Measurements from ENCODE around the gene GLB1L.
A peak's percentile ranks its signal among the peaks of the same experiment; 100 is the strongest.
"Not testable (repeated sequence)": the region's sequence is repeated elsewhere in the genome, so short reads cannot be mapped to it uniquely, and the experiment has no call there.

The GLB1L gene

GRCh38 chr2:219245148-219245898, at the start of gene GLB1L, which contains the start of gene STK16:
TSS of gene GLB1L (minus strand) at chr2:219245444. CDS start at chr2:219243573, 1,871 bp downstream.
TSS of gene STK16 (plus strand) at chr2:219245479. CDS start at chr2:219246000, 521 bp downstream.
- peak; percentile 92 for DNase-seq

DNA sequence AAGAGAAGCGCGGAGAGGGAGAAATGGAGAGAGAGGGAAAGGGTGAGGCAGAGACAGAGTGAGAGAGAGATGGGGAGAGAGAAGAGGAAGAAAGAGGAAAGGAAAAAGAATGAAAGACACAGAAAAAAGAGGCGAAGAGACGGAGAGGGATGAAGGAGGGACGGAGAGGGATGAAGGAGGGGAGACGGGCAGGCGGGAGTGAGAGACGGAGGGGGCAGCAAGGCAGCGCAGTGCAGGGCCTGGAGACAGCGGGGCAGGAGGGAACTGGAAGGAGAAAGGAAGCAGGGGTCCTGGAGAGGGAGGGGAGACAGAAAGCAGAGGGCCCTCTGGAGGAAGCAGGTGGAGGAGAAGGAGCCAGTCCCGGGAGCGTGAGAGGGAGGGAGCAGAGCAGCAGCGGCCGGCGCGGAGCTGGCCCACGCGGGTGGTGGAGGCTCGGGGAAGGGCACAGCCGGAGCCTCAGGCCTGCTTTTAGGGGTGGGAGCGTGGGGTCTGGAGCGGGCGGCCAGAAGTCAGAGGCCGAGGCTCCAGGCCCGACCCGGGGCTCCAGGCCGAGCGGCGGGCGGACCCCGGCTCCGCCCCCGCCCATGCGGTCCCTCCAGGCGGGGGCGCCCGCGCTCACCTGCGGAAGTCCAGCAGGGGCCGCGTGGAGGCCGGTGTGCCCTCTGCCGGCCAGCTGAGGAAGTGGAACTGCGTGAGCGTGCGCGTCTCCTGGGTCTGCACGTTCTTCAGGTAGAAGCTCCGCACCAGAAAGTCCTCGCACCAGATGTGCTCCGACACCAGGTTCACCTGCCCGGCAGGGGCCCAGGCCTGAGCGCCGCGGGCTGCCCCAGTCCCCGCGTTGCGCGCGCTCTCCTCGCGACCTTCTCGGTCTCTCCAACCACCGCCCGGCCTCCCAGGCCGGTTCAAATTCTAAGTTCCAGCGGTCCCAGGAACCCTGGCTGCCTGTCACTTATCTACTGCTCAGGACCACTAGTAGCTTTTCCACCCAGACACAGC, 49.4 kb upstream of the GLB1L start:
- DNase-seq: peak; percentile 91

DNA sequence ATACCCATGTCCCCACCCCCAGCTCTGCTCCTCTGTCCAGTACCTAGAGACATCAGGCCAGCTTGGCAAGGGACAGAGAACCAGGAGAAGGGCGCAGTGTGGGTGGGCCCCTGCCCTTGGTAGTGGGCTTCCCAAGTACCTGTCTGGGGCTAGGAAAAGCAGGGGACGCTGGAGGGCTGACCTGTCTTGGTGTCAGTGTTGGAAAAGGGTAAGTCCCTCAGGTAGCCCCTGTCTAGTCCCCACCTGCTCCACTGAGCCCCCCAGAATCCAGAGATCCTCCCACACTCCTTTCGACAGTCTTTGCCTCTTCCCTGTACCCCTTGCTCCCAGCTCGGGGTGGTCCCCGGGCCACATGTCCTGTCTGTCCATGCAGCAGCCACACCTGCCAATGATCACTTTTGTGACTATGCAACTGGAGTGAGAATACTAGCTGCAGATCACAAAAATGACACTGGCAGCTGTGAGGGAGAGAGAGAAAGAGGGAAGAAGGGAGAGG, 48.5 kb upstream of the GLB1L start:
- DNase-seq: no peak

- DNase-seq: no peak
These were observed 47.4 kb upstream of the GLB1L start for GRCh38 chr2:219292616-219293015.

DNA sequence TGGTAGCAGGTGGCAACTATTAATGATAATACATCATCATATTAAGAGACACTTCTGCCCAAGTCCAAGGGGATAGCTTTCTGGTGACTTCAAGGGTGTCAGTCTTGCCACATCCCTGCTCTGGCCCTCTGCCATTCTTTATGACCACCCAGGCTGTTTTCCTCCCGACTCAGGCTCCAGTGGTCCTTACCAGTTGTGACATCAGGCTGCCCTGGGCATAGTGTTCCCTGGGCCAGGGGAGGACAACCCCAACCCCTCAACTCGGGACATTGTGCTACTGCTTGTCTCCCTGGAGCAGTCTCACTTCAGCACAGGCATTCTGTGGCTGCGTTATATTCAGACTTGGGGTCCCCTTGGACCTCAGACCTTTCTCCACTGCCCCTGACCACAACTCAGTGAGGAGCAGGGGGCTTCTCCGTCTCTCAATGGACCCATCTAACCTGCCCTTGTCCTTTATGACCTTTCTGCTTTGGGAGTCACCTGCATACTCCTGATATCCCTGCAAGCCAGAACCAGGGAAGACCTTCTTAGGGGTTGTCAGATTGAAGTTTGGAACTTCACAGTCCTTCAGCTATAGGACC, 46.8 kb upstream of the GLB1L start:
- no peak for DNase-seq

- no peak for DNase-seq
These were observed 46.1 kb upstream of the GLB1L start for GRCh38 chr2:219291394-219291793.

- no peak for DNase-seq
These were observed 45.3 kb upstream of the GLB1L start for GRCh38 chr2:219290381-219291171.

GRCh38 chr2:219289537-219290361, 44.5 kb upstream of the GLB1L start:
- DNase-seq: no peak

DNA sequence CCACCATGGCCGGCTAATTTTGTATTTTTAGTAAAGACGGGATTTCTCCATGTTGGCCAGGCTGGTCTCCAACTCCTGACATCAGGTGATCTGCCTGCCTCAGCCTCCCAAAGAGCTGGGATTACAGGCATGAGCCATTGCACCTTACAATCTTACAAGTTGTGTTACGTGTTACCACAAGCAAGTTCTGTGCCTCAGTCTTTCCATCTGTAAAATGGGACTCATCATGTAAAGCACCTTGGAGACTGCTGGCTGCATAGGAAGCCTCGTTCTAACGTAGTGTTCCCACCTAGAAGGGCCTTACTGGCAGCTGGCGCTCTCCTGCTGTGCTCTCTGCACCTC, 43.9 kb upstream of the GLB1L start:
- no peak for DNase-seq

DNA sequence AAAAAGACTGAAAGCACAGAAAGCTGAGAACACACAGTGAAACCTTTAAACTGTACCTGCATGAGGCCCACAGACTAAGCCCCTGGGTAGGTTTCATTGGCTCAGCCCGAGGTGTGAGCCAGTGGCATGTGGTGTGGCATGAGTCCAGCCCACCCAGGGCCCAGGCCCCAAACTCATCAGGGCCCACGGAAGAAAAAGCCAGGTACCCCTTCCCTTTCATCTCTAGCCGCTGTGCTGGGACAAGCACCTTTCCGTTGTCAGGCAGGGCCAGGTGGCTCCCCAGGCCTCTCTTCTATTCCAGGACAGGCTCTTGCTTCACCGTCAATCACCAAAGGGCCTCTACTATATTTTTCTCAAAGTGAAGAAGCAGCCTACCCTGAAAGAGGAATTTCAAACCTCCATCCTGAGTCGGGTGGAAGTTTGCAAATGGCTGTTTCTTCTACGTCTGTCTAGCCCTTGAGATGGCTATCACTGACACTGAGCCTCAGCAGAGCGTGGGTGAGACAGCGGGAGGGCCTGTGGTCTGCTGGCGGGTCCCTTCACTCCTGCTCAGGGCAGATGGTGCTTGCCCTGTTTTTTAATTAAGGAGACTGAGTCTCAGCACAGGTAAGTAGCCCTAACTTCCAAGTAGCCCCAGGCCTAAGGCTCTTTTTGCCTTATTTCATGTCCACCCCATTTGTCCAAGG, 42.5 kb upstream of the GLB1L start:
- DNase-seq: no peak

GRCh38 chr2:219287116-219287440, 41.8 kb upstream of the GLB1L start:
- DNase-seq: not testable (repeated sequence)

GRCh38 chr2:219286436-219287115, 41.3 kb upstream of the GLB1L start:
- DNase-seq: no peak

DNA sequence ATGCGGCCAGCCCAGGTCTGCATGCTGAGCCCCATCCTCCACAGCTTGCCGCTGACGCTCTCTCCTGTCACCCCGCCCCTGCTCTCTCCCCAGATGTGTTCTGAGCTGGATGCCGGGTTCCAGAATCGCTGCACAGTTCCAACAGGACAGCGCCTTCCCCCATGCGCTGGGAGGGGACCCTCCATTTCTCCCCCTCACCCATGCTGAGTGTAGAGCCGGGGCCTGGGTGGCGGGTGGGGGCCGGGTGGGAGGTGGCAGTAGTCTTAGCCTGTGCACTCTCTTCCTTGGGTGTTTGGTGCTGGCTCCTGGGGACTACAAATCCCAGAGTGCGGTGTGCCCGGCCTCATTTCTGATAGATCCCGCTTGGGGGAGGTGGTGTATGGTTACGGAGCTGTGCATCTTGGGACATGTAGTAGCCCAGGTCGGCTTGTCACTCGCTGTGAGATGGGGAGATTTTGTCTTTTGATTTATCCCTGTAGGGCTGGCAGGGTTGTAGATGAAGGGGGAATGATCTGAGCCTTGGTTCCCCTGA, 40.7 kb upstream of the GLB1L start:
- no peak for DNase-seq

GRCh38 chr2:219285373-219285735, 40.1 kb upstream of the GLB1L start:
- no peak for DNase-seq

GRCh38 chr2:219284501-219285372, 39.5 kb upstream of the GLB1L start:
- no peak for DNase-seq

DNA sequence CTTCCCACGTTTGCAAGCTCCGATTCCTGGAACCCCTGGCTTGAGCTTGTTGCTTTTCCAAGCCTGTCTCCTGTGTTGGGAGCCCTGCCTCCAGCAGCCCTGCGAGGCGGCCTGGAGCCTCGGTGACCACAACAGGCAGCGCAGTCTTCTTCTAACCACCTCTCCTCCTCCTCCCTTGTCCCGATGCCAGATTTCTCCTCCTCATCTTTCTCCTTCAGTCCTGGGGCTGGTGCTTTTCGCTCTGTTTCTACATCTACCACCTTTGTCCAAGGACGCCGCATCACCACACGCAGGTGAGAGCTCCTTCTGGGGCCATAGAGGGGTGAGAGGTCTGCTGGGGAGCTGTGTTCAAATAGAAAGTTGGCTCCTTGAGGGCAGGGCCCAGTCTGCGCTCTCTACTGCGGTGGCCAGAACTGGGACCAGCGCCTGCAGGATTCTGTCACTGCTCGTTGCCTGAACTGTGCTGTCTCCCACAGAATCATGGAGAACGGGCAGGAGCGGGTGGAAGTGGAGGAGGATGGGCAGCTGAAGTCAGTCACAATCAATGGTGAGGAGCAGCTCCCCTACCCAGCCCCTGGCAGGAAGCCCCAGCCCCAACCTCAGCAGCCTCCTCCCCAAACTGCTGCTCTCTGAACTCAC, 37.8 kb upstream of the GLB1L start:
- no peak for DNase-seq

DNA sequence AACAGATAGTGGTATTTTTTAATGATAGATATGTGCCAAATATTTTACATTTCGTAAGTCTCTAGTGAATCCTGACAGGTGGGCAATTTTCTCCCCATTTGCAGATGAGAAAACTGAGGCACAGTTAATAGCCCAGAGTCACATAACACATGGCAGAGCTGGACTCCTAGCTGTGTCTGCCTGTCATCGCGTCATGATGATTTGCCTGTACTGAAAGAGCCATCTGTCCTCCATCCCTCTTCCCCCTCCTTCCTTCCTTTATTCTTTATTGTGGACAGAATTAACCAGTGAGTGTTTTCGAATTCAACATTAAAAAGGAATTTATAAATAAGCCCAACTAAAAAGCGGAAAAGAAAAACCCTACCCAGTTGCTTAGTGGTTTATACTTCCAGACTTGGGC, 37.1 kb upstream of the GLB1L start:
- DNase-seq: no peak

DNA sequence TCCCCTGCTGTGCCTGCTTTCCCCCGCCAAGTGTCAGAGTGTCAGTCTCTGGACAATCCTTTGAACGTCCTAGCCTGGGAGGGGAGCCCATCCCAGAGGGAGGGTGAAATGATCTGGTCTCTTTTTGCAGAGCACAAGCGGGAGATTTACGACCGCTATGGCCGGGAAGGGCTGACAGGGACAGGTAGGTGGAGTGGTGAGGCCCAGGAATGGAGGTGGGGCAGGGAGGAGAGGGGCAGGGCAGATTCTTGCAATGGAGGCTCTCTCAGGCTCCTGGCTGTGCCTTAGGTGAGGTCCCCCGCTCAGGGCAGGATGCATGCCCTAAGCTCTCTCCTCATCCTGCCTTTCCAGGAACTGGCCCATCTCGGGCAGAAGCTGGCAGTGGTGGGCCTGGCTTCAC, 36.3 kb upstream of the GLB1L start:
- DNase-seq: no peak

DNA sequence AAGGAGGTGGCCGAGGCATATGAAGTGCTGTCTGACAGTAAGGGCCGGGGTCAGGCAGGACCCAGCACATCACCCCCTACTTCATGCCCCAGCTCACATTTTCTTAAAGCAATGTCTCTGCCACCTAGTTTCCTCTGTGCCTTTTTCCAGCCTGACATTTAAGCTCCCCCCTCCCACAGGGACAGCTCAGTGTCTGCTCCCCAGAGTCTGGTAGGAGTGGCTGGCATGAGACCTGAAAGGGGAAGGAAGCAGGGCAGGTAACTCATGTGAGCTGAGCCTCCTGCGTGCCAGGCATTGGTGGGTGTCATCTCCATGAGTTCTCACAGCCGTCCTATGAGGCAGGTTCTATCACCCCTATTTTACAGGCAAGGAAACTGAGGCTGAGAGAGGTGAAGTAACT, 35.4 kb upstream of the GLB1L start:
- no peak for DNase-seq

All from stimulated activated CD4-positive, alpha-beta T cell treated with anti-CD3 and anti-CD28 coated beads, Interleukin-15, amount 100 ng/mL, for 24 hours (primary cell).